Motor neuron (in vitro differentiated cells): Measurements from ENCODE around the gene ARRDC5. TPM values are rescaled to one million over a fixed set of nuclear protein-coding genes. Genes with fewer than 3 reads are reported as not detected.
"Not testable (repeated sequence)": the region's sequence is repeated elsewhere in the genome, so short reads cannot be mapped to it uniquely, and the experiment has no call there.

Experiments
- ATAC-seq, 8 experiments: fragments of 200-7000 bp; cut with Tn5 transposase; replicated peaks in 6 of 8; 2 replicates each; pipeline ENCODE4 v1.8.0; 2021; ENCODE audit warnings: mild to moderate bottlenecking in 8 of 8, moderate library complexity in 8 of 8
- H3K27ac ChIP-seq, 2 donors: fragments of 250-450 bp; sonication (Bioruptor Pico); 2 replicates each; pipeline ENCODE4 v1.9.0; 2021; ENCODE audit warnings: antibody characterized with exemption in 2 of 2, mild to moderate bottlenecking in 2 of 2, moderate library complexity in 1 of 2
- H3K4me1 ChIP-seq, 2 donors: fragments of 250-450 bp; sonication (Bioruptor Pico); replicated peaks in 1 of 2; 2 replicates each; pipeline ENCODE4 v1.6.1; 2021; ENCODE audit warnings: antibody characterized with exemption in 2 of 2, mild to moderate bottlenecking in 2 of 2, moderate library complexity in 1 of 2
- H3K4me3 ChIP-seq, 5 donors: fragments of 250-450 bp; sonication (Bioruptor Pico); 2 replicates each; pipeline ENCODE4 v1.9.0; 2021; ENCODE audit warnings: antibody characterized with exemption in 5 of 5, mild to moderate bottlenecking in 5 of 5, moderate library complexity in 4 of 5
- WGBS, 10 experiments: fragments of 450-650 bp; shearing (Covaris generic); methylation state at CpG; one replicate each; pipeline ENCODE4 v1.0.0; 2022; 5-methylcytosine and 5-hydroxymethylcytosine counted together
- in situ Hi-C, 9 experiments: fragments of 400-800 bp; cut with MboI; loops; one replicate each; pipeline ENCODE4 v1.15.0; 2021; ENCODE audit warnings: low sequenced_read_pairs in 9 of 9, low pct_unique_long_range_greater_than_20kb in 2 of 9; ENCODE audit not compliant: unreplicated experiment in 9 of 9
- total RNA-seq, 8 experiments: library from RNA; unstranded; fragments of 300-600 nt; gene quantifications; 2 replicates each; pipeline versions ENCODE4 v1.2.3 to v1.2.4, GENCODE V29; 2022

Gene ARRDC5
- total RNA-seq, 8 experiments from 2014 or later = 0.22 to 0.33 TPM; not detected in 6

GRCh38 chr19:4878491-4878968 lies 24.2 kb downstream of the ARRDC5 start:
- H3K4me1 ChIP-seq = peaks cover 5 to 8% of the 10 kb centered on the region in 2 donors
- H3K4me3 ChIP-seq = no peak overlapping the region
- H3K27ac ChIP-seq = no peak overlapping the region
- 50 to 70% methylated on average over 2 of the region's 23 CpGs; no CpG with 5 or more reads in 8 of the 10 experiments for WGBS, 10 experiments
- in situ Hi-C loops = loop anchor here in 1 of 9 experiments (10.0 kb wide), 1 partner anchor 156 kb away; no protein-coding TSS in a partner anchor
- peak in 4 of 8 experiments; percentile 8 to 16 (median 12) for ATAC-seq

GRCh38 chr19:4877753-4878490 lies 24.8 kb downstream of the ARRDC5 start:
- no peak overlapping the region for H3K4me3 ChIP-seq
- peaks cover 5 to 8% of the 10 kb centered on the region in 2 donors for H3K4me1 ChIP-seq
- peak in 5 of 8 experiments; percentile 19 to 44 (median 41) for ATAC-seq
- H3K27ac ChIP-seq = no peak overlapping the region
- in situ Hi-C loops = loop anchor here in 1 of 9 experiments (10.0 kb wide), 1 partner anchor 157 kb away; no protein-coding TSS in a partner anchor
- 38 to 67% (median 58%) methylated on average over 3 to 6 of the region's 30 CpGs; no CpG with 5 or more reads in 7 of the 10 experiments for WGBS, 10 experiments

- Histone ChIP-seq H3K4me1 (peaks cover 5 to 8% of the 10 kb centered on the region in 2 donors), H3K27ac (no peak overlapping the region), H3K4me3 (no peak overlapping the region)
- in situ Hi-C loops = loop anchor here in 1 of 9 experiments (10.0 kb wide), 1 partner anchor 161 kb away; no protein-coding TSS in a partner anchor
- WGBS, 10 experiments = 60 to 100% (median 94%) methylated on average over 1 to 3 of the region's 3 CpGs; no CpG with 5 or more reads in 2 of the 10 experiments
- ATAC-seq = no peak
These were observed 28.8 kb downstream of the ARRDC5 start for GRCh38 chr19:4873930-4874329.

- WGBS, 10 experiments = 10 to 100% (median 85%) methylated on average over 1 to 3 of the region's 6 CpGs
- ATAC-seq = no peak
- no peaks in the 10 kb centered on the region for H3K4me1 ChIP-seq
- in situ Hi-C loops = loop anchor here in 1 of 9 experiments (10.0 kb wide), 1 partner anchor 163 kb away; no protein-coding TSS in a partner anchor
- no peak overlapping the region for H3K4me3 ChIP-seq
- no peak overlapping the region for H3K27ac ChIP-seq
These were observed 31.0 kb downstream of the ARRDC5 start for GRCh38 chr19:4871711-4872110.

- peak in 3 of 8 experiments; percentile 53 to 60 (median 58) for ATAC-seq
- H3K27ac ChIP-seq = no peak overlapping the region
These were observed 32.5 kb downstream of the ARRDC5 start for GRCh38 chr19:4870025-4870700.

GRCh38 chr19:4868286-4868834 lies 34.3 kb downstream of the ARRDC5 start:
- H3K27ac ChIP-seq = no peak overlapping the region
- no peak overlapping the region for H3K4me3 ChIP-seq
- no peaks in the 10 kb centered on the region for H3K4me1 ChIP-seq
- ATAC-seq = no peak
- 29 to 100% (median 100%) methylated on average over 1 to 7 of the region's 10 CpGs for WGBS, 10 experiments
- in situ Hi-C loops = no loop called here

More at GRCh38 chr19:4870025-4870700, 32.5 kb downstream of the ARRDC5 start:
- Histone ChIP-seq H3K4me1 (no peaks in the 10 kb centered on the region), H3K4me3 (no peak overlapping the region)
- in situ Hi-C loops = loop anchor here in 1 of 9 experiments (10.0 kb wide), 1 partner anchor 165 kb away; no protein-coding TSS in a partner anchor
- WGBS, 10 experiments = 0 to 94% (median 58%) methylated on average over 1 to 3 of the region's 10 CpGs; no CpG with 5 or more reads in 4 of the 10 experiments

GRCh38 chr19:4867534-4868285 lies 35.0 kb downstream of the ARRDC5 start, which contains the start of gene PLIN3:
PLIN3 (minus strand) TSS chr19:4867667; CDS start chr19:4861394, 6,273 bp downstream.
- peak; percentile 63 to 95 (median 90) for ATAC-seq
- Histone ChIP-seq H3K27ac (peak within 1 kb of the TSS in 1 of 2 donors; percentile 11), H3K4me1 (no peaks in the 10 kb centered on the region), H3K4me3 (peak within 1 kb of the TSS; percentile 52 to 96 (median 72))
- in situ Hi-C loops = no loop called here
- 0 to 89% (median 60%) methylated on average over 1 to 5 of the region's 46 CpGs; no CpG with 5 or more reads in 5 of the 10 experiments for WGBS, 10 experiments

- in situ Hi-C loops = no loop called here
- ATAC-seq = peak in 3 of 8 experiments; percentile 2 to 6 (median 2)
- H3K4me1 ChIP-seq = no peaks in the 10 kb centered on the region
- 0 to 40% (median 13%) methylated on average over 1 to 3 of the region's 22 CpGs; no CpG with 5 or more reads in 5 of the 10 experiments for WGBS, 10 experiments
- peak overlapping the region in 1 of 2 donors; percentile 11 for H3K27ac ChIP-seq
- peak overlapping the region; percentile 52 to 96 (median 72) for H3K4me3 ChIP-seq
These were observed 35.9 kb downstream of the ARRDC5 start for GRCh38 chr19:4866595-4867424.

GRCh38 chr19:4861147-4861546 lies 41.5 kb downstream of the ARRDC5 start:
- in situ Hi-C loops = no loop called here
- H3K4me3 ChIP-seq = no peak overlapping the region
- H3K4me1 ChIP-seq = no peaks in the 10 kb centered on the region
- peak in 2 of 8 experiments; percentile 3 to 7 for ATAC-seq
- no peak overlapping the region for H3K27ac ChIP-seq
- 80 to 100% (median 91%) methylated on average over 1 to 7 of the region's 10 CpGs; no CpG with 5 or more reads in 5 of the 10 experiments for WGBS, 10 experiments

- no peak overlapping the region for H3K4me3 ChIP-seq
- in situ Hi-C loops = no loop called here
- 71 to 100% (median 88%) methylated on average over 1 to 6 of the region's 11 CpGs; no CpG with 5 or more reads in 6 of the 10 experiments for WGBS, 10 experiments
- no peak for ATAC-seq
- no peak overlapping the region for H3K27ac ChIP-seq
- H3K4me1 ChIP-seq = no peaks in the 10 kb centered on the region
These were observed 43.0 kb downstream of the ARRDC5 start for GRCh38 chr19:4859697-4860096.

GRCh38 chr19:4856468-4856867 lies 46.2 kb downstream of the ARRDC5 start:
- 74 to 100% (median 96%) methylated on average over 1 to 7 of the region's 12 CpGs; no CpG with 5 or more reads in 3 of the 10 experiments for WGBS, 10 experiments
- in situ Hi-C loops, H3K27ac ChIP-seq: not testable (repeated sequence)

More at GRCh38 chr19:4856468-4856867, 46.2 kb downstream of the ARRDC5 start:
- not testable (repeated sequence) for ATAC-seq, H3K4me3 ChIP-seq, H3K4me1 ChIP-seq
